ENCODE measurements around the gene SLC25A21. TPM values are rescaled to one million over a fixed set of nuclear protein-coding genes. Genes with fewer than 3 reads are reported as not detected.
"Not testable (repeated sequence)": the region's sequence is repeated elsewhere in the genome, so short reads cannot be mapped to it uniquely, and the experiment has no call there.

Gene SLC25A21
- polyA plus RNA-seq, 1 donor: 1.2 TPM

DNA sequence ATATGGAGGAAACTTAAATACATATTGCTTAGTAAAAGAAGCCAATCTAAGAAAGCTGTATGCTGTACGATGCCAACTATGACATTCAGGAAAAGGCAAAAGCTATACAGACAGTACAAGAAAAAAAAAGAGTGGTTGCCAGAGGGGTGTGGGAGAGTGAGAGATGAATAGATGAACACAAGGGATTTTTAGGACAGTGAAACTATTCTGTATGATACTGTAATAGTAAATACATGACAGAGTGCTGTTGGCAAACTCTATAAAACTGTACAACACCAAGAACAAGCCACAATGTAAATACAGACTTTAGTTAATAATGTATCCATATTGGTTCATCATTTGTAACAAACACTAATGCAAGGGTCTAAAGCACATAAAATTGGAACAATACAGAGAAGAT lies 14.5 kb upstream of the SLC25A21 start:
- DNase-seq (ENCODE audit: low read depth): no peak

DNA sequence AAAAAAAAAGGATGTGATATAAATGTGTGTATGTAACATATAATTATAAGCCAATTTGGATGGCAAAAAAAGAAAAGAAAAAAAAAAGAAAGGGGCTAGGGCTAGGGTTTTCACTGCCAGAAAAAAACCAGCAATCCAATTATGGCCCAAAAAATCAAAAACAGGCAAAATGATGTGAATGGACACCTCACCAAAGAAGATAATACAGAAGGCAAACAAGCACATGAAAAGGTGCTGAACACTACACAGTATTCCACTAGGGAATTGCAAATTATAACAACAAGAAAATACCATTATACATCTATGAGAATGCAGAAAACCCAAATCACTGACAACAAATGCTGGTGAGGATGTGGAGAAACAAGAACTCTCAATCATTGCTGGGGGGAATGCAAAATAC lies 13.3 kb upstream of the SLC25A21 start:
- no peak for DNase-seq (ENCODE audit: low read depth)

DNA sequence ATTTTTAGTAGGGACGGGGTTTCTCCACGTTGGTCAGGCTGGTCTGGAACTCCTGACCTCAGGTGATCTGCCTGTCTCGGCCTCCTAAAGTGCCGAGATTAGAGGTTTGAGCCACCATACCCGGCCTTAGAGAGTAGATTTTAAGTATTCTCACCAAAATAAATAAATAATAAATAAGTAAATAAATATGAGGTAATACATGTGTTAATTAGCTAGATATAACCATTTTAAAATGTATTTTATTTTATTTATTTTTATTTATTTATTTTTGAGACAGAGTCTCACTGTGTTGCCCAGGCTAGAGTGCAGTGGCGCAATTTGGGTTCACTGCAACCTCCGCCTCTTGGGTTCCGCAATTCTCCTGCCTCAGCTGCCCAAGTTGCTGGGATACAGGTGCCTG lies 12.1 kb upstream of the SLC25A21 start:
- DNase-seq (ENCODE audit: low read depth): not testable (repeated sequence)

DNA sequence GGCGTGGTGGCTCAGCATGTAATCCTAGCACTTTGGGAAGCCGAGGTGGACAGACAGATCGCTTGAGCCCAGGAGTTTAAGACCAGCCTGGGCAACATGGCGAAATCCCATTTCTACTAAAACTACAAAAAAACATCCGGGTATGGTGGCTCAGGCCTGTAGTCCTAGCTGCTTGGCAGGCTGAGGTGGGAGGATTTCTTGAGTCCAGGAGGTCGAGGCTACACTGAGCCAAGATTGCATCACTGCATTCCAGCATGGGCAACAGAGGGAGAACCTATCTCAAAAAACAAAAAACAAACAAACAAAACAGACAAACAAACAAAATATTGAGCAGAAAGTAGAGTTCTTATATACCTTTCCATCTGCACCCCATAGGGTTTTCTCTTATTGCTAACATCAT lies 9.0 kb upstream of the SLC25A21 start:
- no peak for DNase-seq (ENCODE audit: low read depth)

DNA sequence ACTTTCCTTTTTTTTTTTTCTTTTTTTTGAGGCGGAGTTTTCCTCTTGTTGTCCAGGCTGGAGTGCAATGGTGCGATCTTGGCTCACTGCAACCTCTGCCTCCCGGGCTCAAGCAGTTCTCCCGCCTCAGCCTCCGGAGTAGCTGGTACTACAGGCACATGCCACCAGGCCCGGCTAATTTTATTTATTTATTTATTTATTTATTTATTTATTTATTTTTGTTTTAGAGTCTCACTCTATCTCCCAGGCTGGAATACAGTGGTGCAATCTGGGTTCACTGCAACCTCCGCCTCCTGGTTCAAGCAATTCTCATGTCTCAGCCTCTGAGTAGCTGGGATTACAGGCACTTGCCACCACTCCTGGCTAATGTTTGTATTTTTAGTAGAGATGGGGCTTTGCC lies 8.5 kb upstream of the SLC25A21 start:
- DNase-seq (ENCODE audit: low read depth): not testable (repeated sequence)

DNA sequence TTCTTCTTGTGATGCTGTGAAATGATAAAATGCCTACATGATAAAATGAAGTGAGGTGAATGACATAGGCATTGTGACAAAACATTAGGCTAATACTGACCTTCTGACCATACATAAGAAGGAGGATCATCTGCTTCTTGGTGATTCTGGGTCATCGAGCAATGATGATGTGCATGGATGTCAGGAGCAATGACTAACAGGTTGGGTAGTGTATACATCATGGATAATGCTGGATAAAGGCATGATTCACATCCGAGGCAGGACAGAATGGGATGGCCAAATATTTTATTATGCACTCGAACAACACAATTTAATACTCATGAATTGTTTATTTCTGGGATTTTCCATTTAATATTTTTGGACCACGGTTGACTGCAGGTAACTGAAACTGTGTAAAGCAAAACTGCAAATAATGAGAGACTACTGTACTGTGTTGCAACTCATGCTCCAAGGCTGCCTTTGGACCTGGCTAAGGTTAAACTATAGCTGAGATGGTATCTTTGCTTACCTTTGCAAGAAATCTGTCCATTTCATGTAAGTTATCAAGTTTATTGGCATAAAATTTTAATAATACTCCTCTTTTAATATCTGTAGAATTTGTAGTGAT lies 7.6 kb upstream of the SLC25A21 start:
- no peak for DNase-seq (ENCODE audit: low read depth)

DNA sequence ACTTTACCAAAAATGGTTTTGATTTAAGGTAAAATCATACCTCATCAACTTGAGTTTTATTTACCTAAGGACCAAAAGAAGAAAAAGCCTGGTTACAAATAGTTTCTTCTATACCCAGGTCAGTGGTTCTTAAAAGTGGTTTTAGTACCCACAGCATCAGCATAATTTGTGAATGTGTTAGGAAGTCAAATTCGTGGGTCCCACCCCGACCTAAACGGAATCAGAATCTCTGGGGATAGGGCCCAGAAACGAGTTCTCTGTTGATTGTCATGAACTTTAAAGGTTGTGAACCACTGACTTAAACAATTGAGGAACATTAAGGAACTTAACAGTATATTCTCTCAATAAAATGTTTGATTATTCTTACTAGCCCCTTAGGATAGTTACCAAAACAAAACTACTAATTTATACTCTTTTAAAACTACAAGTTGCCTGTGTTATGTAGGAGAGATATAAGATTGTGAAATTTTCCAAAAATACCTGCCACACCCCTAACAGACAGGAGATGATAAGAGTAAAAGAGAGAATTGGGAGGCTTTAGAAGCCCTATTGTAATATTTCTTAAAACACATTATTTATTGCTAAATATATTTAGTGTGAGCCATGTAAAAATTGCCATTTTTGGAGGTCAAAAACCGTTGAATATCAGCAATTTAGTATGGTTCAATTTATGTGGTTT lies 669 bp upstream of the SLC25A21 start:
- no peak for DNase-seq (ENCODE audit: low read depth)

DNA sequence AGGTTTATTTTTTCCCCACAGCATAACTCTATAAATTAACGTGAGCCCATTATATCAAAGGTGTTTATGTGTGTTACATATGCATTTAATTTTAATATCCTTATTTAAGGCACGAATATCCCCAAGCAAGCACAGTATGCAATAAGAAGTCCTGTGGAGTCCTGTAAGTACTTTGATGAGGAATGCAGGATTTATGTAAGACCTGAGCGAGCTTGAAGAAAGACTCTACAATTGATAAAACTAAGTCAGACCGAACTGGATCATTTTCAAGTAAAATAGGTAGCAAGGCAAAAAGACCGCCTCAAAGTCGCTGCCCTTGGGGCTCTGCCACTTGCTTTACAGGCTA lies 755 bp downstream of the SLC25A21 start:
- DNase-seq (ENCODE audit: low read depth): no peak

DNA sequence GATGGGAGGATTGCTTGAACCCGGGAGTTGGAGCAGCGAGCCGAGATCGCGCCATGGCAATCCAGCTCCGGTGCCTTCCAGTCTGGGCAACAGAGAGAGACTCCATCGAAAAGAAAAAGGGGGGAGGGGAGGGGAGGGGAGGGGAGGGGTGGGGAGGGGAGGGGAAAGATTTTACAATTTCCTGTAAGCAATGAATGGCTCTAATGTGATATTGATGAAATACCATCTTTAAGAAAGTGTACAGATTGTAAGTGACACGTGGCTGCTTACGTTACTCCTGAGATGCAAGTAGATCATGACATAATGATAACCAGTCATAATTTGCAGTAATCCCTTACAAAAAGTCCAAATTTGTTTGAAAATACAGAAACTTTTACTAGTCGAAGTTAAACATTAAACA lies 1.4 kb downstream of the SLC25A21 start:
- no peak for DNase-seq (ENCODE audit: low read depth)

DNA sequence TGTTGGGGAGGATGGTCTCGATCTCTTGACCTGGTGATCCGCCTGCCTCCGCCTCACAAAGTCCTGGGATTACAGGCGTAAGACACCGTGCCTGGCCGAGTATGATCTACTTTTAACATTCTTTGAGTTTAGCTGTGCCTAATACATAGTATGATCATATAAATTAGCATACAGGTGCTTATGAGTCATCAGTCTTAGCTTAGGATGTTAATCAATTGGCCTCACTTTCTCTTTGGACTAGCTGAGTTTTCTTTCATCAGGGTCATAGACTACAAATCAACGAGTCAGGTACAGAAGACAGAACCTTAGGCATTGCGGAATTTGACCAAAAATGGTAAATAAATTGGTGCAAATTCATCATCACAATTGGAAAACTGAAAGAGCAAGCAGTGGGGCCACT lies 2.2 kb downstream of the SLC25A21 start:
- DNase-seq (ENCODE audit: low read depth): no peak

DNA sequence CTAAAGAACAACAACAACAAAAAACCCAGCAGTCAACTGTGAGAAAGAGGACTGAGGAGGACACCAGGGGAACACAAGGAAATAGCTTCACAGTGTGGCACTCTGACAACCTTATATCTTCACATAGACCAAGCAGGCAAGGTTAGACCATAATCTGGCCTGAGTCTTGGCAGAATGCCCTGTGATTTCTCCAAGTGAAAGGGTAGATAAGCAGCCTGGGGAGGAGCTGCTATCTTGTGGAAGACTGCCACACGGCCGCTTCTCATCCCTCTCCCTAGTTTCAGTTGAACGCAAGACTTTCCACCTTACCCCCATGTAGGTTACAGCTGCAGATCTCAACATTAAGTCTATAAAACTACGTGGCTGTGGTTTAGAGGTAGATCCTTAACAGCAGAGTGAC lies 3.7 kb downstream of the SLC25A21 start:
- no peak for DNase-seq (ENCODE audit: low read depth)

DNA sequence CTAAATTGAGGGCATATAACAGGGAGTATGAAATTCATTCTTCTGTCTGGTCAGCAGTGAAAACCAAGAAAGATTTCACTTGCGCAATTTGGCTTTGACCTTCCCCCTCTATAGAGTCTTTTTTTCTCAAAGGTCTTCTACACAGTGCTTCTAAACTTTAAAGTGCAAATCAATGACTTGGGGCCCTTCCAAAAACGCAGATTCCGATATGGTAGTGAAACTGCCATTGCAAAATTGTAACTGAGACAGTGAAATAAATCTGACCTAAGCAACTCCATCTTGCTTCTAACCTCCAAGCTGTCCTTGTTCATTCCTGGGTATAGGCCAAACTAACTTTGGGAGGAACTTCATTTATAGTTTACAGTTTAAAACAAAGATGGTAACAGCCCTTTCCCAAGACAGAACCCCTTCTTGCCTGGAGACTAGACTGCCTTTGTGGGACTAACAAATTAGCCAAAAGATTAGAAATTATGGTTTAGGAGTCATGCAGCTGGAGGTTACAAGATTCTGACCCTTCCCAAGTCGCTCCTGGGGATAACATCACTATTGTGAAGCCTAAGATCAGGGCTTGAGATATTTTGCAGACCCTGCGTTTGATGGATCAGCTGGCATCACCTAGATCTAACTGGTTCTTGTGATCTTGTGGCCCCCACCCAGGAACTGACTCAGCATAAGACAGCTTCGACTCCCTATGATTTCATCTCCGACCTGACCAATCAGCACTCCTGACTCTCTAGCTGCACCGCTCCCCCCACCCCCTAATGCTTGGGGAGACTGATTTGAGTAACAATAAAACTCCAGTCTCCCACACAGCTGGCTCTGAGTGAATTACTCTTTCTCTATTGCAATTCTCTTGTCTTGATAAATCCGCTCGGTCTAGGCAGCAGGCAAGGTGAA lies 5.0 kb downstream of the SLC25A21 start:
- no peak for DNase-seq (ENCODE audit: low read depth)

DNA sequence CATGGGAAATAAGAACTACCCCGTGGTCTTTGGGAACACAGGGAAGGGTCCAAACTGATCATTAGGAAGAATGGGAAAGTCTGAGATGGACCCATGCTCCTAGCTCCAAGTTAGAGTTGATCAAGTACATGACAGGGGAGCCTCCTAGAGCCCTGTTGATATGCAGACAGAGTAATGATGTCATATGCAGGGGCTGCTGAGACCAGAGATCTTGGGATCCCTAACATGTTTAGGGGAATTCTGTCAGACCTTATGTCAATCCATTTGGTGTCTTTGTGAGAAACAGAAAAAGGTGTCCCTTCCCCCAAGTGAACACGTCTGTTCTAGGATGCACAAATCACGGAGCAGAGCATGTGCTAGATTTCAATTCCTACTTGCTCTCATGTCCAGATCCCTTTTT lies 6.6 kb downstream of the SLC25A21 start:
- DNase-seq (ENCODE audit: low read depth): no peak

DNA sequence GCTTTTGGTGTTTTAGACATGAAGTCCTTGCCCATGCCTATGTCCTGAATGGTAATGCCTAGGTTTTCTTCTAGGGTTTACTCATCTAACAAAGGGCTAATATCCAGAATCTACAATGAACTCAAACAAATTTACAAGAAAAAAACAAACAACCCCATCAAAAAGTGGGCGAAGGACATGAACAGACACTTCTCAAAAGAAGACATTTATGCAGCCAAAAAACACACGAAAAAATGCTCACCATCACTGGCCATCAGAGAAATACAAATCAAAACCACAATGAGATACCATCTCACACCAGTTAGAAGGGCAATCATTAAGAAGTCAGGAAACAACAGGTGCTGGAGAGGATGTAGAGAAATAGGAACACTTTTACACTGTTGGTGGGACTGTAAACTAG lies 10.1 kb downstream of the SLC25A21 start:
- DNase-seq (ENCODE audit: low read depth): not testable (repeated sequence)

DNA sequence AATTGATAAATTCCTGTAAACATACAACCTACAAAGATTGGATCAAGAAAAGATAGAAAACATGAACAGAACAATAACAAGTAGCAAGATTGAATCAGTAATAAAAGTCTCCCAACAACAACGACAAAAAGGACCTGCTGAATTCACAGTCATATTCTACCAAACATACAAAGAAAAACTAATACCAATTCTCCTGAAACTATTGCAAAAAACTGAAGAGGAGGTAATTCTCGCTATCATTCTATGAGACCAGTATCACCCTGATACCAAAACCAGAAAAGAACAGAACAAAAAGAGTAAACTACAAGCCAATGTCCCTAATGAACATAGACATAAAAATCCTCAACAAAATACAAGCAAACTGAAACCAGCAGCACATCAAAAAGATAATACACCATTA lies 14.4 kb downstream of the SLC25A21 start:
- no peak for DNase-seq (ENCODE audit: low read depth)

DNA sequence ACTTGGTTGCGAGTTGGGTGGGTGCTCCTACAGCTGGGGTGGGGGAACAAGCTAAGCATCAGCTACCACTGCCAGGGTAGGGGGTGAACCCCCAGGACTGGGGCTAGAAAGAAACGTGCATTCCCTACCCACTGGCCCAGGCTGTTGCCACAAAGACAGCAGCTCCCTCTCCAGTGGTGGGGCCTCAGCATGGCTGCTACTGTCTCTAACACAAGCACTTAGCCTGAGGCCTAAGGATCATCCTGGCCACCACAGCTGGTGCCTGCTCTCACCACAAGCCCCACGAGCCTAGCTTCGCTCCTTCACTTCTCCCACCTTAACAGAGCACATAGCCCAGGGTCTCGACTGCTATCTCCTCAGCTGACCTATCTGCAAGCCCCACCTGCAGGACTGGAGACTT lies 18.9 kb downstream of the SLC25A21 start:
- DNase-seq (ENCODE audit: low read depth): no peak

DNA sequence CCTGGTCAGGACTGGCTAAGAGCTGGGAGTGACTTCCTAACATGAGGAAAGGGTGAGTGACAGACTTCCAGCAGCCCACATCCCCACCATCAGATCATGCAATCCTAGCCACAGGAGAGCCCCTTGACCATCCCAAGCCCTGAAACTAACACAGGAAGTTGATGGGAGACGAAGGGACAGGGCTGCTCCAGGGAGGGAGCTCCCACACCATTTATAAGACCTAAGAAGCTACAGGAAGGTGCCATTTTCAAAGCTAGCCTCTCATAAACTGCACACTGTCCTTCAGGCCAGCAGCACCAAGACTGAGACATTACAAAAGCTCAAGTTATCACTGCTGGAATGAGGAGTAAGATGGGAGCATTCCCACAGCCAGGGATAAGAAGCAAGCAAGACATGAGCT lies 19.4 kb downstream of the SLC25A21 start:
- DNase-seq (ENCODE audit: low read depth): no peak

DNA sequence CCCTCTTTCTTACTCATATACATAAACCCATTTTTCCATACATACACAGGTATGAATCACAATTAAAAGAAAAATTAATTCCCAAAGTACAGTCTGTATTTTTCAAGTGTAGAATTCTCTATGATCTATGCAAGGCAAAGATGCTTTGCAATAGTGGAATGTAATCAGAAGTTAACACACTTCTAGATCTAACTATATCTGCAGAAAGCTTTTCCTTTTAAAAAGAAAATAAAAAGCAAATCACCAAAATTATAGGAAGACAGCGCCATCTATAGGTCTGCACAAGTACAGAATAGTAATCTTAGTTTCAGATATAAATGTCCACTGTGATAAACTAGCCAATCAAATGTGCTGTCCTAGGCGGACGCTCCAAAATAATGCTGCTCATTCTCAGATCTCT lies 22.0 kb downstream of the SLC25A21 start:
- no peak for DNase-seq (ENCODE audit: low read depth)

DNA sequence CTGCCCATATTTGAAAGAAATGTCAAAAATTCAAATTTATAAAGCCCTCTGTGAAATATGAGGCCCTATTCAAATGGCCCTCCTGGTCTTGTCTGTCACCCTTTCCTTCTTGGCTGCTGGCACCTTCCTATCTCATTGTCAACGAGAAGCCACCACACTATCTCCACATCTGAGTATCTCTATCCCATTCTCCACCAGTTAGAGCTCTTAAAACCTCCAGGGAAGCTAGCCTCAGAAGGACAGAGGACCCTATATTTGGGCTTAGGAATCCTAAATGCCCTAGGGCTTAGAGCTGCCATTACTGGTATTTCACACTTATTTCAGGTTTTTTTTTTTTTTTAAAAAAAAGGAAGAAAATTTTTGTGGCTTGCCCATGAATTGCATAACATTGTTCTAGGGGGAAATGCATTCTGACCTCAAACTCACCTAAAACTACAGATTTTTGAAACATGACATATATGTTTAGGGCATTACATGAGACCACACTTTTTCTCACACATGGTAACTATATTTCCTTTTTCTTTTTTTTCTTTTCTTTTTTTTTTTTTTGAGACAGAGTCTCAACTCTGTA lies 25.0 kb downstream of the SLC25A21 start:
- no peak for DNase-seq (ENCODE audit: low read depth)

DNA sequence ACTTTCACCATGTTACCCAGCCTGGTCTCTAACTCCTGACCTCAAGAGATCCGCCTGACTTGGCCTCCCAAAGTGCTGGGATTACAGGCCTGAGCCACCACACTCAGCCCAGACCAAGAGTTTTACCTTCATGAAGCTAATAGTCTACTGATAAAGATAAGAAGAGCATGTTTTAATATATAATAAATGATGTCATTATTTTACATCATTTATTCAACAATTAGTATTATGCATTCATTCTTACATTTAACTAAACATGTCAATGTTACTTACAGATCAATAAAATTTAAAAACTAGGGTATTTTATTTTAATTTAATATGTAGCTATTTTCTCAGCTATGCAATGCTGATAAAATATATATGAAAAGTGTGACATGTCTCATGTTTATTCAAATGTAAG lies 26.0 kb downstream of the SLC25A21 start:
- not testable (repeated sequence) for DNase-seq (ENCODE audit: low read depth)

DNA sequence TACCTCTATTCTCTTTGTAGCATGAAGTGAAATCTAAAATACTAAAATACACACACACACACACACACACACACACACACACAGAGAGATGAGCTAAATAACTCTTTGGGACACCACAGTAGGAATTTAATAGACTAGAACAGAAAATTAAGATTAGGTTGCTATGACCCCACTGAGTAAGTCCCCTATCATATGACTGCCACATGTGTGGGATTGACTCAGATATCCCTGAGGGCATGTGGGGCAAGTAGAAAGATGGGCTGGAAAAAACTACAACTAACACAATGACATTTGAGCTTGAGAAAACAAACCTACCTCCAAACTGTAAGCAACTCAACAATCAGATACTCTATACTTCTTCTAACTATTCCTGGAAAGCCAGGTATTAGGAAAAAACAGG lies 27.0 kb downstream of the SLC25A21 start:
- DNase-seq (ENCODE audit: low read depth): no peak

DNA sequence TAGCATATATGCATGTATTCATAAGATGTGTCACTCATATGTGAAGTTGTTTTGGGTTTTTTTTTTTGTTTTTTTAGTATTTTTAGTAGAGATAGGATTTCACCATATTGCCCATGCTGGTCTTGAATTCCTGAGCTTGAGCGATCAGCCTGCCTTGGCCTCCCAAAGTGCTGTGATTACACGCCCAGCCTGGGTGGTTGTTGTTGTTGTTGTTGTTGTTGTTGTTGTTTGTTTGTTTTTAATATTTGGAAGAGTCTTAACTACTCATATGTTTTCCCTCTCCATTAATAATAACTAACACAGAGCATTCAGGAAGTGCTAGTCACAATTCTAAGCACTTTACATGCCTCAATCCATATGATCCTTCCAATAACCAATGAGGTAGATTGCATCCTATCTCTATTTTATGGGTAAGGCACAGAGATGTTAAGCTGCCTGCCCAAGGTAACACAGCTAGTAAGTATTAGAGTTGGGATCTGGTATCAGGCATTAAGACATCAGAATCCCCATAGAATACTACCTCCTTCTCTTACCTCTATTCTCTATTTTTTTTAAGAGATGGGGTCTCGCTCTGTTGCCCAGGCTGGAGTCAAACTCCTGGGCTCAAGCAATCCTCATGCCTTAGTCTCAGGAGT lies 27.6 kb downstream of the SLC25A21 start:
- DNase-seq (ENCODE audit: low read depth): no peak

All from forelimb muscle (tissue), 1 donor.